ENCODE data around the gene LAMC2. TPM values are rescaled to one million over a fixed set of nuclear protein-coding genes. Genes with fewer than 3 reads are reported as not detected.
A peak's percentile ranks its signal among the peaks of the same experiment; 100 is the strongest.
"Not testable (repeated sequence)": the region's sequence is repeated elsewhere in the genome, so short reads cannot be mapped to it uniquely, and the experiment has no call there.

LAMC2 gene
- total and polyA plus RNA-seq, 7 donors, result 2.6 to 24.0 (median 4.2) TPM

DNA sequence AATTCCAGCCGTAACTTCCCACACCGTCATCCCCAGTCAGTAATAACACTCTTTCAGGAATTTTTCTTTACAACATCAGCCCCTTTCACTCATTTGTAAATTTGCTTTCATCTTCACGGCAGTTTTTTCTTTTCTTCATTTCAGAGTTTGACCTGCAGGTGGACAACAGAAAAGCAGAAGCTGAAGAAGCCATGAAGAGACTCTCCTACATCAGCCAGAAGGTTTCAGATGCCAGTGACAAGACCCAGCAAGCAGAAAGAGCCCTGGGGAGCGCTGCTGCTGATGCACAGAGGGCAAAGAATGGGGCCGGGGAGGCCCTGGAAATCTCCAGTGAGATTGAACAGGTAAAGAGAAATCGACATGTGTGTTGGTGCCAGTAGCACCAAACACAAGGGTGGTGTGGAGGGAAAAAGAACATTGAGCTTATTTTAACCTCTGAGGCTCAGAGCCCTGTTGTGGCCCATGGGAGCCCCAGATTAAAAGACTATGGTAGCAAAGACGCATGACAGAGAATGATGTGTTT, 53.2 kb downstream of the LAMC2 start:
- peaks cover 0 to 18% (median 12%) of the 10 kb centered on the region in 4 donors for H3K4me1 ChIP-seq
- H3K27me3 ChIP-seq, result no peaks in the 10 kb centered on the region
- TF ChIP-seq POLR2AphosphoS5 (IDR thresholded peaks at IDR 0.05) (no peak), POLR2A (IDR thresholded peaks at IDR 0.05) (no peak), EP300 (IDR thresholded peaks at IDR 0.05) (no peak), CTCF (IDR thresholded peaks at IDR 0.05) (no peak)
- H3K27ac ChIP-seq, result peak overlapping the region; percentile 38 to 71 (median 48)
- DNase-seq, result no peak
- no peaks in the 10 kb centered on the region for H3K36me3 ChIP-seq
- intact Hi-C loops (cut with DNase I), result loop anchor here (10.0 kb wide), 1 partner anchor 76 kb away; no protein-coding TSS in a partner anchor
- H3K4me3 ChIP-seq, result no peak overlapping the region
- H3K9me3 ChIP-seq, result no peaks in the 10 kb centered on the region
- WGBS, 2 donors, result 87 to 93% methylated on average over 7 of the region's 7 CpGs

DNA sequence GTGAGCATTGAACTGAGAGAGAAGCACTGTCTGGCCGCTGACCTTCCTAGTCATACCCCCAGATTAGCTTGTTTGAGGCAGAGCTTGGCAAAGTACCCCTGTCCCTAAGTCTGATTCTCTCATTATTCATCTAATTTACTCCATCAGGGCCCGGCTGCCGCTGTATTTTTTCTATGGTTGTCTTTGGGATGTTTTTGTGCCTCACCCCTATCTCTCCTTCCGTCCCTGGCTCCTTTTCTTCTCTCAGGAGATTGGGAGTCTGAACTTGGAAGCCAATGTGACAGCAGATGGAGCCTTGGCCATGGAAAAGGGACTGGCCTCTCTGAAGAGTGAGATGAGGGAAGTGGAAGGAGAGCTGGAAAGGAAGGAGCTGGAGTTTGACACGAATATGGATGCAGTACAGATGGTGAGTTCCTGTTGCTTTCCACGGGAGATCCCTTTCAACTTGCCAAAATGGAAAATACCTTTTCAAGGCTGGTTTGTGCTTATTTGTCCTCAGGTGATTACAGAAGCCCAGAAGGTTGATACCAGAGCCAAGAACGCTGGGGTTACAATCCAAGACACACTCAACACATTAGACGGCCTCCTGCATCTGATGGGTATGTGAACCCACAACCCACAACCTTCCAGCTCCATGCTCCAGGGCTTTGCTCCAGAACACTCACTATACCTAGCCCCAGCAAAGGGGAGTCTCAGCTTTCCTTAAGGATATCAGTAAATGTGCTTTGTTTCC, 53.9 kb downstream of the LAMC2 start:
- H3K4me3 ChIP-seq, result no peak overlapping the region
- peak overlapping the region; percentile 39 to 71 (median 50) for H3K27ac ChIP-seq
- H3K36me3 ChIP-seq, result no peaks in the 10 kb centered on the region
- no peaks in the 10 kb centered on the region for H3K27me3 ChIP-seq
- peaks cover 0 to 11% (median 7%) of the 10 kb centered on the region in 4 donors for H3K4me1 ChIP-seq
- DNase-seq, result peak; percentile 79
- WGBS, 2 donors, result 76 to 82% methylated on average over 8 of the region's 8 CpGs
- no peaks in the 10 kb centered on the region for H3K9me3 ChIP-seq
- TF ChIP-seq POLR2AphosphoS5 (IDR thresholded peaks at IDR 0.05) (no peak), POLR2A (IDR thresholded peaks at IDR 0.05) (no peak), CTCF (IDR thresholded peaks at IDR 0.05) (no peak), EP300 (IDR thresholded peaks at IDR 0.05) (no peak)
- intact Hi-C loops (cut with DNase I), result loop anchor here (10.0 kb wide), 1 partner anchor 75 kb away; no protein-coding TSS in a partner anchor

DNA sequence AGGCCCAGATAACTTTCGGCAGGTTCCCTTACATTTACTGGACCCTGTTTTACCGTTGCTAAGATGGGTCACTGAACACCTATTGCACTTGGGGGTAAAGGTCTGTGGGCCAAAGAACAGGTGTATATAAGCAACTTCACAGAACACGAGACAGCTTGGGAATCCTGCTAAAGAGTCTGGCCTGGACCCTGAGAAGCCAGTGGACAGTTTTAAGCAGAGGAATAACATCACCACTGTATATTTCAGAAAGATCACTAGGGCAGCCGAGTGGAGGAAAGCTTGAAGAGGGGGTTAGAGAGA, 54.4 kb downstream of the LAMC2 start:
- Histone ChIP-seq H3K9me3 (no peaks in the 10 kb centered on the region), H3K4me3 (no peak overlapping the region), H3K27me3 (no peaks in the 10 kb centered on the region), H3K27ac (peak overlapping the region; percentile 39 to 71 (median 50)), H3K4me1 (peaks cover 0 to 6% (median 3%) of the 10 kb centered on the region in 4 donors), H3K36me3 (no peaks in the 10 kb centered on the region)
- intact Hi-C loops (cut with DNase I), result no loop called here
- DNase-seq, result no peak
- 83 to 89% methylated on average over 4 of the region's 4 CpGs for WGBS, 2 donors
- no peak for TF ChIP-seq EP300 (IDR thresholded peaks at IDR 0.05)
- no peak for TF ChIP-seq POLR2AphosphoS5 (IDR thresholded peaks at IDR 0.05)
- no peak for TF ChIP-seq CTCF (IDR thresholded peaks at IDR 0.05)
- TF ChIP-seq POLR2A (IDR thresholded peaks at IDR 0.05), result no peak

- DNase-seq; H3K4me1 ChIP-seq; H3K36me3 ChIP-seq; H3K9me3 ChIP-seq; intact Hi-C loops (cut with DNase I); H3K4me3 ChIP-seq; H3K27me3 ChIP-seq: not testable (repeated sequence)
- 88 to 91% methylated on average over 8 of the region's 8 CpGs for WGBS, 2 donors
- peak overlapping the region; percentile 39 to 71 (median 50) for H3K27ac ChIP-seq
Observed at GRCh38 chr1:183240853-183241252, 54.8 kb downstream of the LAMC2 start.

DNA sequence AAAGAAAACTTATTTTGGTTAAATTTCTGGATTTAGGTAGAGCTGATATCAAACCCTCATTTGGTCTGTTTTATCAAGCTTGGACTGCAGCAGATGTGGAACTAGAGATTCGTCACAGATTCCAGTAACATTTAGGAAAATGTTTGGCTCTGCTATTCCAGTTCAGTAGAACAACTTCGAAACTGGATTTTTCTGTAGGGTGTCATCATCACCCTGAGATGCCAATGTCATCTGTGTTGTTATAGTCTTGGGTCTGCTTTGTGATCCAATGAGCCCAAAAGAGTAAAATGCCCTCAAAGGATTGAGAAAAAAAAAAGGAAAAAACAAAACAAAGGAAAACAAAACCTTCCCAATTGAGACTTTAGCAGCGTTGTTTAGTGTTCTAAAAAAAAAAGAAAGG, 55.4 kb downstream of the LAMC2 start:
- Histone ChIP-seq H3K4me1 (peaks cover 0 to 4% (median 0%) of the 10 kb centered on the region in 4 donors), H3K27ac (peak overlapping the region; percentile 39 to 71 (median 50)), H3K4me3 (no peak overlapping the region), H3K27me3 (no peaks in the 10 kb centered on the region), H3K9me3 (no peaks in the 10 kb centered on the region), H3K36me3 (no peaks in the 10 kb centered on the region)
- no peak for DNase-seq
- intact Hi-C loops (cut with DNase I), result no loop called here
- 73 to 74% methylated on average over 3 of the region's 3 CpGs for WGBS, 2 donors
- TF ChIP-seq CTCF (IDR thresholded peaks at IDR 0.05), result no peak
- no peak for TF ChIP-seq POLR2AphosphoS5 (IDR thresholded peaks at IDR 0.05)
- TF ChIP-seq EP300 (IDR thresholded peaks at IDR 0.05), result no peak
